CD4-positive, alpha-beta T cell treated with Interleukin-6 for 4 hours (primary cell): ENCODE results near the gene SEC23B.

ENCODE experiments used
- DNase-seq: peaks from one replicate; pipeline ENCODE4 v3.0.0-alpha.2; 2020; ENCODE audit warnings: mixed read lengths

Gene SEC23B

GRCh38 chr20:18589941-18590674 lies 82.4 kb downstream of the SEC23B start:
- DNase-seq, result no peak

- DNase-seq, result no peak
These were observed 88.5 kb downstream of the SEC23B start for GRCh38 chr20:18596270-18596669.

GRCh38 chr20:18609741-18610140 lies 102.0 kb downstream of the SEC23B start:
- no peak for DNase-seq
